Natural killer cell (primary cell): ENCODE measurements around the gene AEN. TPM values are rescaled to one million over a fixed set of nuclear protein-coding genes. Genes with fewer than 3 reads are reported as not detected.

Experiments
- ATAC-seq, 3 donors: fragments of 150-1000 bp in 2 of 3; fragments of 200-7000 bp in 1 of 3; cut with Tn5 transposase; 1 replicate in 1 of 3; 2 replicates in 2 of 3; pipeline ENCODE4 v1.10.0; 2021; ENCODE audit warnings: mild to moderate bottlenecking in 2 of 3, moderate library complexity in 2 of 3
- DNase-seq, 2 donors: peaks; one replicate each; pipeline versions ENCODE4 v3.0.0 to v3.0.0-alpha.2; 2013 to 2021; ENCODE audit warnings: mixed read lengths in 1 of 2
- H3K27ac ChIP-seq: one replicate; pipeline ENCODE4 v1.5.1; 2013; ENCODE audit warnings: mild to moderate bottlenecking, low read length
- H3K27me3 ChIP-seq: one replicate; pipeline ENCODE4 v1.6.1; 2013; ENCODE audit warnings: low read length; ENCODE audit not compliant: control insufficient read depth, insufficient read depth
- H3K36me3 ChIP-seq: one replicate; pipeline ENCODE4 v1.6.1; 2013; ENCODE audit warnings: low read length; ENCODE audit not compliant: control insufficient read depth, insufficient read depth
- H3K4me1 ChIP-seq: one replicate; pipeline ENCODE4 v1.6.1; 2013; ENCODE audit warnings: low read length; ENCODE audit not compliant: control insufficient read depth, insufficient read depth
- H3K4me3 ChIP-seq: one replicate; pipeline ENCODE4 v1.5.1; 2013; ENCODE audit warnings: low read length
- H3K9me3 ChIP-seq: one replicate; pipeline ENCODE4 v1.6.1; 2013; ENCODE audit warnings: low read length; ENCODE audit not compliant: control insufficient read depth, insufficient read depth
- H3K27ac Mint-ChIP-seq, 2 donors: one replicate each; pipeline ENCODE4 v1.8.0; 2022; ENCODE audit warnings: mild to moderate bottlenecking in 2 of 2, mixed read lengths in 2 of 2, moderate library complexity in 1 of 2
- H3K27me3 Mint-ChIP-seq, 2 donors: one replicate each; pipeline ENCODE4 v1.8.0; 2022; ENCODE audit warnings: low read depth in 2 of 2, mixed read lengths in 2 of 2
- H3K36me3 Mint-ChIP-seq: one replicate; pipeline ENCODE4 v1.8.0; 2022; ENCODE audit warnings: mixed read lengths
- H3K4me1 Mint-ChIP-seq, 2 donors: one replicate each; pipeline ENCODE4 v1.8.0; 2022; ENCODE audit warnings: mixed read lengths in 2 of 2
- H3K4me3 Mint-ChIP-seq: one replicate; pipeline ENCODE4 v1.8.0; 2022; ENCODE audit warnings: mild to moderate bottlenecking, moderate library complexity, mixed read lengths
- H3K9me3 Mint-ChIP-seq, 2 donors: one replicate each; pipeline ENCODE4 v1.8.0; 2022; ENCODE audit warnings: mixed read lengths in 2 of 2
- CTCF ChIP-seq: fragments of 200-600 bp; IDR thresholded peaks from one replicate; pipeline ENCODE4 v1.8.0; 2022; ENCODE audit warnings: antibody characterized with exemption
- WGBS: methylation state at CpG from one replicate; pipeline ENCODE4 v1.1.7; 2013; ENCODE audit warnings: missing lambda C conversion rate; ENCODE audit not compliant: insufficient coverage; 5-methylcytosine and 5-hydroxymethylcytosine counted together
- intact Hi-C: fragments of 100-400 bp; cut with micrococcal nuclease; formaldehyde crosslinking; loops from one replicate; pipeline ENCODE4 v1.14.2; 2022
- total RNA-seq, 4 donors: library from RNA; stranded (reverse); fragments of 120-200 nt in 1 of 4; gene quantifications; one replicate each; pipeline versions ENCODE4 v1.2.3 to v1.2.4, GENCODE V29; 2013 to 2022

The AEN gene
- total RNA-seq, 3 donors from 2014 or later (not counting 1 experiment from before 2014, with no cell fraction given) = 19.9 to 26.9 (median 20.9) TPM

- WGBS = 94% methylated on average over 3 of the region's 3 CpGs
- Mint-ChIP-seq H3K9me3 (no peaks in the 10 kb centered on the region), H3K27ac (peak overlapping the region; percentile 70 to 89), H3K27me3 (peaks cover 6 to 13% of the 10 kb centered on the region in 2 donors), H3K4me1 (peaks cover 42 to 59% of the 10 kb centered on the region in 2 donors), H3K36me3 (no peaks in the 10 kb centered on the region), H3K4me3 (peak overlapping the region; percentile 55)
- Histone ChIP-seq H3K36me3 (peaks cover 18% of the 10 kb centered on the region), H3K27ac (peak overlapping the region; percentile 70), H3K27me3 (no peaks in the 10 kb centered on the region), H3K4me3 (no peak overlapping the region), H3K4me1 (peaks cover 68% of the 10 kb centered on the region), H3K9me3 (no peaks in the 10 kb centered on the region)
- ATAC-seq = no peak
- intact Hi-C loops = loop anchor here (1.0 to 5.0 kb wide), 4 partner anchors 15 to 394 kb away; no protein-coding TSS in a partner anchor
- no peak for TF ChIP-seq CTCF
- no peak for DNase-seq
These were observed 2.5 kb downstream of the AEN start for GRCh38 chr15:88623632-88624031.

DNA sequence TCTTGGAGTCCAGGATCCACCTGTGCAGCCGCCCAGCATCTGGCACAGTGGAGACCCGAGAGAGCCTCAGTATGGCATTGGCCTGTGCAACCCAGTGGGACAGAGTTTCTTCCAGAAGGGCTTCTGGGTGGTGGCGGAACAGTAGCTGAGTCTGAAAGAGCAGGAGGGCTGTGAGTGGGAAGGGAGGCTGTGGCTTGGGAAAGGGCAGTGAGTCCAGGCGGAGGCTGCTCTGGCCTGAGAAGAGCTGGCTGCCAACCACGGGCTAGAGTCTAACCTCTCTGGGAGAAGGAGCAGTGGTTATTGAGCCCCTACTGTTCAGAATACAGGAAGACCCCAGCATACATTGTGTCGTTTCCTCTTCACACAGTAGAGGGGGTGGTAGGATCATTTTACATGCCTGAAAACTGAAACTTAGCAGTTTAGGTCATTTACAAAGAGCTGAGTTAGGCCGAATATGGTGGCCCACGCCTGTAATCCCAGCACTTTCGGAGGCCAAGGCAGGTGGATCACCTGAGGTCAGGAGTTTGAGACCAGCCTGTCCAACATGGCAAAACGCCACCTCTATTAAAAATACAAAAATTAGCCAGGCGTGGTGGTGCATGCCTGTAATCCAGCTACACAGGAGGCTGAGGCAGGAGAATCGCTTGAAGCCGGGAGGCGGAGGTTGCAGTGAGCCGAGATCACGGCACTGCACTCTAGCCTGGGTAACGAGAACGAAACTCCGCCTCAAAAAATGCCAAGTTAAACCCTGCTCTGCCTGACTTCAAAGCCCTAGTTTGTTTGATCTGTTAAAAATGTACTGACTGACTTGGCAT lies 3.2 kb downstream of the AEN start:
- intact Hi-C loops = loop anchor here (1.0 to 5.0 kb wide), 4 partner anchors 14 to 393 kb away; no protein-coding TSS in a partner anchor
- Histone ChIP-seq H3K27ac (peak overlapping the region; percentile 45), H3K4me3 (no peak overlapping the region), H3K9me3 (no peaks in the 10 kb centered on the region), H3K27me3 (no peaks in the 10 kb centered on the region), H3K4me1 (peaks cover 76% of the 10 kb centered on the region), H3K36me3 (peaks cover 23% of the 10 kb centered on the region)
- 60% methylated on average over 19 of the region's 19 CpGs for WGBS
- ATAC-seq = peak; percentile 55 to 70 (median 61)
- no peaks in the 10 kb centered on the region for H3K9me3 Mint-ChIP-seq
- H3K36me3 Mint-ChIP-seq = no peaks in the 10 kb centered on the region
- peaks cover 43 to 62% of the 10 kb centered on the region in 2 donors for H3K4me1 Mint-ChIP-seq
- peaks cover 6 to 8% of the 10 kb centered on the region in 2 donors for H3K27me3 Mint-ChIP-seq
- peak overlapping the region; percentile 70 to 89 for H3K27ac Mint-ChIP-seq
- TF ChIP-seq CTCF = peak; percentile 70
- DNase-seq = peak in 1 of 2 donors; percentile 84
- H3K4me3 Mint-ChIP-seq = peak overlapping the region; percentile 55

- peak overlapping the region; percentile 70 to 89 for H3K27ac Mint-ChIP-seq
- peaks cover under 1 to 1% of the 10 kb centered on the region in 2 donors for H3K27me3 Mint-ChIP-seq
- TF ChIP-seq CTCF = no peak
- whole genome bisulfite sequencing = 96% methylated on average over 8 of the region's 9 CpGs
- no peaks in the 10 kb centered on the region for H3K9me3 ChIP-seq
- H3K36me3 ChIP-seq = peaks cover 26% of the 10 kb centered on the region
- H3K9me3 Mint-ChIP-seq = no peaks in the 10 kb centered on the region
- H3K4me3 ChIP-seq = no peak overlapping the region
- no peak for DNase-seq
- ATAC-seq = no peak
- H3K27ac ChIP-seq = peak overlapping the region; percentile 45
- H3K27me3 ChIP-seq = no peaks in the 10 kb centered on the region
- H3K4me1 ChIP-seq = peaks cover 82% of the 10 kb centered on the region
- peaks cover 6% of the 10 kb centered on the region for H3K36me3 Mint-ChIP-seq
- no peak overlapping the region for H3K4me3 Mint-ChIP-seq
- H3K4me1 Mint-ChIP-seq = peaks cover 49 to 69% of the 10 kb centered on the region in 2 donors
- intact Hi-C loops = loop anchor here (1.0 to 5.0 kb wide), 4 partner anchors 13 to 392 kb away; no protein-coding TSS in a partner anchor
These were observed 3.9 kb downstream of the AEN start for GRCh38 chr15:88624971-88625490.
